Occipital lobe (tissue), 2 donors: ENCODE results near the gene CANT1. TPM values are rescaled to one million over a fixed set of nuclear protein-coding genes. Genes with fewer than 3 reads are reported as not detected.
"Not testable (repeated sequence)": the region's sequence is repeated elsewhere in the genome, so short reads cannot be mapped to it uniquely, and the experiment has no call there.

Experiments
- DNase-seq: peaks from one replicate; lab custom pipeline; 2025; lab: John Stamatoyannopoulos, UW
- total RNA-seq: library from RNA; depleted of rRNA; stranded (reverse); fragments of >200 nt; gene quantifications from one replicate; pipeline ENCODE4 v1.2.3, GENCODE V29; 2014

The CANT1 gene
- total RNA-seq, 1 donor from 2014 or later: 13.1 TPM

GRCh38 chr17:78961571-78961970, 48.0 kb downstream of the CANT1 start:
- no peak for DNase-seq

DNA sequence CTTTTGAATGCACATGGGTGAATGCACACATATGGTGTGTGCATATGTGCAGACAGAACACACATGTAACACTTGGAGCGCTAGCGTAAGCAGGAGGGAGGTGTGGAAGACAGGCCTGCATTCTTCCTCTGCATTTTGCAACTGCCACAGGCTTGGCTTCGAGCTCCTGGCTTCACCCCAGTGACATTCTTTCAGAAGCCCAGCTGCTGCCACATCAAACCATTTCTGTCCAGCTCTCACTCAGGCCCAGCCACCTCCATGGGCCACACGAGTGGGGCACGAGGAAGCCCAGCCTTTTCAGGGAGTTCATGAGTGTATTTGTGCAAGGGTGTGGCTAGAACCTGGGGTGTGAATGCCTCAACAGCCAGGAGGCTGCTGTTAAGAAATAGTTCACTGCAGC, 48.6 kb downstream of the CANT1 start:
- no peak for DNase-seq

DNA sequence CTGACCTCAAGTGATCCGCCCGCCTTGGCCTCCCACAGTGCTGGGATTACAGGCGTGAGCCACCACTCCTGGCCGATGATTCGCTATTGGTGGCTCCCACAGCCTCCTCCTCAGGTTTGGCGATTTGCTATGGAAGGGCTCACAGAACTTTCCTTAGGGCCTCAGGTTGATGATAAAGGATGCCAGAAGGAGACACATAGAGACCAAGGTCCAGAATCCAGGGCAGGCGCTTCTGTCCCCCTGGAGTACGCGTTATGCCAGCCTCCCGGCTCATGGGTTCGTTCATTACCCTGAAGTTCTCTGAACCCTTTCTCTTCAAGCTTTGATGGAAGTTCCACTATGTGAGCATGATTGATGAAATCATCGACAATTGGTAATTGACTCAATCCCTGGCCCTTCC, 49.8 kb downstream of the CANT1 start:
- DNase-seq: no peak

GRCh38 chr17:78958641-78959127, 50.9 kb downstream of the CANT1 start:
- DNase-seq: no peak

GRCh38 chr17:78957128-78957527, 52.4 kb downstream of the CANT1 start:
- DNase-seq: no peak

DNA sequence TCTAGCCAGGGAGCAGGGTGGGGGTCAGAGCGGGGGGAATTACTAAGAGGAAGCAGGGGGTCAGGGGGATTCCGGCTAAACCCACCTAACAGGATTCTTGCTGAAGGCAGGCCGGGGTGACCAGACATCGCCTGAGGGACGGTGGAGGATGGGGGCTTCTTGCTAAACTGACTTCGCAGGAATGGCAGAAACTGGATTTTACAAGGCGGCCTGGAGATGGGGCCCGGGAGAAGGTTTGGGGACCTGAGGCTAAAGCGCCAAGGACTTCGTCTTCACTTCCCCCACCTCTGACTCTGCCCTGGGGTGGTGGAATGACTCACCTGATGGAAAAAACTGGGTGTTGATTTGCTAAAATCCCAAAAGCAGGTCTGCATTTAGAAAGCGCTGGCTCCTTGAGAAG, 53.3 kb downstream of the CANT1 start:
- no peak for DNase-seq

- DNase-seq: no peak
Observed at GRCh38 chr17:78954684-78955083, 54.9 kb downstream of the CANT1 start.

GRCh38 chr17:78953356-78954350, 55.9 kb downstream of the CANT1 start:
- no peak for DNase-seq

DNA sequence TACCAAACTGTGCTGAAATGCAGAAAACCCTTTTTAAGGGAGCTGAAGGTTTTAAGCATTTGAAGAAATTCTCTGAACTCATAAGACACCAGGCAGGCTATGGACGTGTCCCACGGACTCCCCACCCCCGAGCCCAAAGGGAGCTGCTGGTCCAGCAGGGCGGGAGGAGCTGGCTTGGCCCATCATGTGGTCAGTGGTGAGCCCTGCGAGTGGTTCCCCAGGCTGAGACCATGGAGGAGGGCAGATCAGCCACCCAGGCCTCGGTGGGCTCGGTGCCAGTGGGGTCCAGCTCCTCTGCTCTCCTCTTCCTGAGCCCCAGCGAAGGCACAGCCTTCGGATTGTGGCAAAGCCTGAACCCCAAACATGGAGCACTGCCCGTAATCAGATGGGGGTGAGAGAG, 56.9 kb downstream of the CANT1 start:
- DNase-seq: no peak

DNA sequence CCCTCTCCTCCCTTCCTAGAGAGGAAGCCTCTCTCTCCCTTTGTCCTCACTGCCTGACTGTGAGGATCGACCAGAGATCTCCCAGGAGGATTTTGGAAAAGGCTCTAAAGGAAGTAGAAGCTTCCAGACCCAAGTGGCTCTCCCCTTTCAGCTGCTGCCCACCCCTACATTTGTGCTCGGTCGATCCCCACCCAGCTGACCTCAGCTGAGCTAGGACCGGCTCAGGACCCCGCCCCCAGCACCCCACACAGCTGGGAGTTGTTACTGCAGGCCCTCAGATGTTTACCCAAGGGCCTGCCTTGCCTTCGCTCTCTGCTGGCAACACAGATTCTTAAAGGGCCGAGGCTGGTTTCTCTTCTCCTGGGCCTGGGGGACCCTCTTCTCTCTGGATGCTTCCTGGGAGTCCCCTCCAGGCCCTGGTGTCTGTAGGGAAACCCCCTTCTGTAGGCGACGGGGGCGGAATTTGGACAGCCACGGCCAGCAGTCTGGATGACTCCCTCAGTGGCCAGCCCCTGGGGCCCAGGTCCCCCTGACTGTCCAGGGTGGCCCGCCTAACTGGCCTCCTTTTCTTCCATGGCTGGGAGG, 57.5 kb downstream of the CANT1 start:
- no peak for DNase-seq

DNA sequence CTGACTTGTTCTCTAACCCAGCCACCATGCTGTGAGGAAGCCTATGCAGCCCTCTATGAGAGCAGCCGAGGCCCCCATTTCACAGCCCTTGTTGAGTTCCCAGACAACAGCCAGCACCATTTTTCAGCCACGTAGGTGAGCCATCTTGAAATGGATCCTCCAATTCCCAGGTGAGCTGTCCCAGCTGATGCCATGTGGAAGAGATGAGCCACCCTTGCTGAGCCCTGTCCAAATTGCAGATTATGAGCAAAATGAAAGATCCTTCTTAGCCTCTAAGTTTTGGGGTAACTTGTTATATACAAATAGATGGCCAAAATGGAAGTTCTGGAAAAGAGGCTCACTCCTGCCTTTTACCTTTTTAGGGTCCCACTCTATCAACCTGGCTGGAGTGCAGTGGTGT, 58.7 kb downstream of the CANT1 start:
- no peak for DNase-seq

GRCh38 chr17:78947235-78948149, 62.1 kb downstream of the CANT1 start:
- no peak for DNase-seq

DNA sequence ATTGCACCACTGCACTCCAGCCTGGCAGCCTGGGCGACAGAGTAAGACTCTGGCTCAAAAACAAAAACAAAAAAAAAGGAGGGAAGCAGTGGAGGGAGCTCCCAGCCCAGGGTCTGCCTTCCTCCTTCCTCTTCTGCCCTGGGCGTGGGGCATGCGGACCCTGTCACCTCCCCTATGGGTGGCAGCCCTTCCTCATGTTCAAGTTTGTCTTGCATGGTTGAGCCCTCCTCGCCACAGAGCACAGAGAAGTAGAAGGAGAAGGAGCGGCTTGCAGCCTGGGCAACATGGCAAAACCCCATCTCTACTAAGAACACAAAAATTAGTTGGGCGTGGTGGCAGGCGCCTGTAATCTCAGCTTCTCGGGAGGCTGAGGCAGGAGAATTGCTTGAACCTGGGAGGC, 62.9 kb downstream of the CANT1 start:
- DNase-seq: no peak

GRCh38 chr17:78946131-78946530, 63.4 kb downstream of the CANT1 start:
- no peak for DNase-seq

DNA sequence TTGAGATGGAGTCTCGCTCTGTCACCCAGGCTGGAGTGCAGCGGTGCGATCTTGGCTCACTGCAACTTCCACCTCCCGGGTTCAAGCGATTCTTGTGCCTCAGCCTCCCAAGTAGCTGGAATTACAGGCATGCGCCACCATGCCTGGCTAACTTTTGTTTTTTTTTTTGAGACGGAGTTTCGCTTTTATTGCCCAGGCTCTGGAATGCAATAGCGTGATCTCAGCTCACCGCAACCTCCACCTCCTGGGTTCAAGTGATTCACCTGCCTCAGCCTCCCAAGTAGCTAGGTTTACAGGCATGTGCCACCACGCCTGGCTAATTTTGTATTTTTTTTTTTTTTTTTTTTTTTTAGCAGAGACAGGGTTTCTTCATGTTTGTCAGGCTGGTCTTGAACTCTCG, 64.1 kb downstream of the CANT1 start:
- DNase-seq: not testable (repeated sequence)

DNA sequence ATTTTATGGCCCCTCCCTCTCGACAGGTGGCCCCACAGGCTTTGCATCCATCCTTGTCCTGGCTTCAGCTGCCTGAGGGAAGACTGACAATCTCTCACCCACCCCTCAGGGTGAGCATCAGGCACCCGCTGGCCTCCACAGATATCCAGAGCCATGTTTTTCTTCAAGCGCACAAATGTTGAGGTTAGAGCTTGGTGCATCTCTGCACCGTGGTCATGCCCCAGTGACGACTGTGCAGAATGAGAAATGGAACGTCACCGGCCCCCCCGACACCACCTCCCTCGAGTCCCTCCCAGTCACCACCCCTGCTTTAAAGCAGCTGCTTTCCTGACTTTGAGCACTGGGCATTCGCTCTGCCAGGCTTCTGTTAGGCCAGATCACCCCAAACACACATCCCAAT, 64.6 kb downstream of the CANT1 start:
- DNase-seq: no peak

GRCh38 chr17:78944026-78944425, 65.5 kb downstream of the CANT1 start:
- no peak for DNase-seq
